ENCODE data around the gene CCDC54. TPM values are rescaled to one million over a fixed set of nuclear protein-coding genes. Genes with fewer than 3 reads are reported as not detected.
A peak's percentile ranks its signal among the peaks of the same experiment; 100 is the strongest.

Gene CCDC54
- total RNA-seq, 1 experiment from 2014 or later = not detected

DNA sequence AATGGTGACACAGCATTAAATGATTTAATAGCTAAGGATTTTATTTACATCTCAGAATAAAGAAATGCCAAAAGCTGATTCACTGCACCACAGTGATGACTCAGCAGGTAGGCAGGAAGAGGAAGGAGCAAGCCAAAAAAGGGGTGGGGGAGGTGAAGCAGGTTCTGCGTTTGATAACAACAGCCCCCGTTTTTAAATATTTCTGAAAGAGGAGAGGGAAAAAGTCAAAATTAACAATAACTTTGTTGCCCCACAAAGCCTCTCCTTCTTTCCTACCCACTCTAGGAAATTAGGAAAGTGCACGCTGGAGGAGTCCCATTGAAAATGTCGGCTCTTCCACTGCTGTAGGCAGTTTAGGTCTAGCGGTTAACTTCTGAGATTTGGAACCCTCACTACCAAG lies 9.9 kb upstream of the CCDC54 start:
- TF ChIP-seq CBFB (CRISPR knock-in tag; IDR thresholded peaks at IDR 0.05; ENCODE audit: low read depth) (no peak), NFE2L1 (CRISPR knock-in tag; IDR thresholded peaks at IDR 0.05) (peak; percentile 81)
- peak; percentile 43; the same call in 1 of the 2 replicates for ATAC-seq
- H3K27me3 Mint-ChIP-seq (ENCODE audit: low read depth) = no peaks in the 10 kb centered on the region
- H3K4me3 Mint-ChIP-seq = no peak overlapping the region
- no peaks in the 10 kb centered on the region; the same call in 1 of the 2 replicates for H3K36me3 Mint-ChIP-seq
- CTCF ChIA-PET = no interaction called here
- DNase-seq (ENCODE audit: low spot score) = no peak
- H3K27ac Mint-ChIP-seq = 0 out of 2 replicates have a peak overlapping the region, but pooled peaks have one; percentile 9
- POLR2A ChIA-PET = no interaction called here
- peaks cover 17% of the 10 kb centered on the region for H3K9me3 Mint-ChIP-seq
- peaks cover 50% of the 10 kb centered on the region for H3K4me1 Mint-ChIP-seq

DNA sequence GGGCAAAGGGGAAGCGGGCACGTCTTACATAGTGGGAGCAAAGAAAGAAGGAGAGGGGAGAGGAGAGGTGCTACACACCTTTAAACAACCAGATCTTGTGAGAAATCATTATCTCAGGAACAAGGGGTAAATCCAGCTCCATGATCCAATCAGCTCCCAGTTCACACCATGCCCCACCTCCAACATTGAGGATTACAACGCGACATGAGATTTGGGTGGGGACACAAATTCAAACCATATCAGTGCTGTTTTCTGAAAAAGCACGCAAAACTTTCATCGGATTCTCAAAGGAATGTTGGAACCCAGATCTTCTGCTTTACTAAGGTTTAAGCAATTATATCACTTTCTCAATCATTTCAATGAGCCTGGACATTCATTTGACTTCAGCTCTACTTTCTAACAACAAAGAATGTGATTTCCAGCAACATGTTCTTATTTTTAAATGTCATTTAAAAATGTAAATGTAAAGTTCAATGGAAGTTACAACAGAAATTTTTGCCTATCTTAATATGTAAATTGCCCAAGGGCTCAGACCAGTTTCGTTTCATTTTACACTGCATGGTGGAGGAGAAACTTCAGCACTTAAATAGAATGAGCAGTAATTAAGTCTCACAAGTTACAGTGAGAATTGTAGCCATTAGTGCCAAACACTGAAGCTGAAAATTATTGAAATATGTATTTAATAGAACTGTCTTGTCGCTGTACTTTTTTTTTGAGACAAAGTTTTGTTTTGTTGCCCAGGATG lies 8.4 kb upstream of the CCDC54 start:
- POLR2A ChIA-PET = no interaction called here
- H3K4me3 Mint-ChIP-seq = no peak overlapping the region
- peaks cover 13% of the 10 kb centered on the region for H3K9me3 Mint-ChIP-seq
- no peak for DNase-seq (ENCODE audit: low spot score)
- no peaks in the 10 kb centered on the region; the same call in 1 of the 2 replicates for H3K36me3 Mint-ChIP-seq
- no peak overlapping the region for H3K27ac Mint-ChIP-seq
- CTCF ChIA-PET = no interaction called here
- TF ChIP-seq RORB (CRISPR knock-in tag; IDR thresholded peaks at IDR 0.05) = no peak
- TF ChIP-seq NR1H2 (CRISPR knock-in tag; IDR thresholded peaks at IDR 0.05) = no peak
- TF ChIP-seq CREB1 (CRISPR knock-in tag; IDR thresholded peaks at IDR 0.05) = no peak
- TF ChIP-seq ESRRA (CRISPR knock-in tag; IDR thresholded peaks at IDR 0.05; ENCODE audit: borderline replicate concordance) = no peak
- no peak for TF ChIP-seq MYBL2 (CRISPR knock-in tag; IDR thresholded peaks at IDR 0.05)
- TF ChIP-seq ZNF416 (CRISPR knock-in tag; IDR thresholded peaks at IDR 0.05) = no peak
- no peaks in the 10 kb centered on the region for H3K27me3 Mint-ChIP-seq (ENCODE audit: low read depth)
- H3K4me1 Mint-ChIP-seq = peaks cover 59% of the 10 kb centered on the region
- no peak for ATAC-seq

DNA sequence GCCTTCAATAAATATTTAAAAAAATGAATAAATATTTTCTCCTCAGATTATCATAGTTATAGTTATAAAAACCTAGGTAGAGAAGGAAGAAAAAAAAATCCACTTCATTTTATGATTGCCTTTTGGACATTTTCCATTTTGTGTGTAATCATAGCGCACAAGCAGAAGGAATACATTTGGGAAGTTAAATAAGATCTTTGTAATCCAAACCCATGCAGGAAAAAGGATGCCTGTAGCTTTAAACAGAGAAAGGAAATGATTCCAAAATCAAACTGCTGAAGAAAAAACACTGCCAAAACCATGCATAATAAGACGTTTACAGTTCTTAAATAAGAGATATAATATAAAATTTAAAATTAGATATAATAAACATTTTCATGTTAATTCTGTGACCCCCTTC lies 7.4 kb upstream of the CCDC54 start:
- no peaks in the 10 kb centered on the region; the same call in 1 of the 2 replicates for H3K36me3 Mint-ChIP-seq
- TF ChIP-seq, protein P1, sequence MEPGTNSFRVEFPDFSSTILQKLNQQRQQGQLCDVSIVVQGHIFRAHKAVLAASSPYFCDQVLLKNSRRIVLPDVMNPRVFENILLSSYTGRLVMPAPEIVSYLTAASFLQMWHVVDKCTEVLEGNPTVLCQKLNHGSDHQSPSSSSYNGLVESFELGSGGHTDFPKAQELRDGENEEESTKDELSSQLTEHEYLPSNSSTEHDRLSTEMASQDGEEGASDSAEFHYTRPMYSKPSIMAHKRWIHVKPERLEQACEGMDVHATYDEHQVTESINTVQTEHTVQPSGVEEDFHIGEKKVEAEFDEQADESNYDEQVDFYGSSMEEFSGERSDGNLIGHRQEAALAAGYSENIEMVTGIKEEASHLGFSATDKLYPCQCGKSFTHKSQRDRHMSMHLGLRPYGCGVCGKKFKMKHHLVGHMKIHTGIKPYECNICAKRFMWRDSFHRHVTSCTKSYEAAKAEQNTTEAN (CRISPR knock-in tag; IDR thresholded peaks at IDR 0.05) = no peak
- TF ChIP-seq FOXP1 (CRISPR knock-in tag; IDR thresholded peaks at IDR 0.05; ENCODE audit: borderline replicate concordance) (no peak), ESRRA (CRISPR knock-in tag; IDR thresholded peaks at IDR 0.05; ENCODE audit: borderline replicate concordance) (no peak), NR2C2 (CRISPR knock-in tag; IDR thresholded peaks at IDR 0.05) (no peak), NR3C1 (CRISPR knock-in tag; conservative IDR thresholded peaks at IDR 0.05; ENCODE audit: low read depth) (no peak), ZNF396 (CRISPR knock-in tag; IDR thresholded peaks at IDR 0.05; ENCODE audit: borderline replicate concordance) (no peak), NFYB (CRISPR knock-in tag; conservative IDR thresholded peaks at IDR 0.05; ENCODE audit: low read depth) (no peak), ZNF219 (CRISPR knock-in tag; IDR thresholded peaks at IDR 0.05; ENCODE audit: borderline replicate concordance) (no peak), CREM (CRISPR knock-in tag; IDR thresholded peaks at IDR 0.05) (no peak)
- TF ChIP-seq, protein P2, sequence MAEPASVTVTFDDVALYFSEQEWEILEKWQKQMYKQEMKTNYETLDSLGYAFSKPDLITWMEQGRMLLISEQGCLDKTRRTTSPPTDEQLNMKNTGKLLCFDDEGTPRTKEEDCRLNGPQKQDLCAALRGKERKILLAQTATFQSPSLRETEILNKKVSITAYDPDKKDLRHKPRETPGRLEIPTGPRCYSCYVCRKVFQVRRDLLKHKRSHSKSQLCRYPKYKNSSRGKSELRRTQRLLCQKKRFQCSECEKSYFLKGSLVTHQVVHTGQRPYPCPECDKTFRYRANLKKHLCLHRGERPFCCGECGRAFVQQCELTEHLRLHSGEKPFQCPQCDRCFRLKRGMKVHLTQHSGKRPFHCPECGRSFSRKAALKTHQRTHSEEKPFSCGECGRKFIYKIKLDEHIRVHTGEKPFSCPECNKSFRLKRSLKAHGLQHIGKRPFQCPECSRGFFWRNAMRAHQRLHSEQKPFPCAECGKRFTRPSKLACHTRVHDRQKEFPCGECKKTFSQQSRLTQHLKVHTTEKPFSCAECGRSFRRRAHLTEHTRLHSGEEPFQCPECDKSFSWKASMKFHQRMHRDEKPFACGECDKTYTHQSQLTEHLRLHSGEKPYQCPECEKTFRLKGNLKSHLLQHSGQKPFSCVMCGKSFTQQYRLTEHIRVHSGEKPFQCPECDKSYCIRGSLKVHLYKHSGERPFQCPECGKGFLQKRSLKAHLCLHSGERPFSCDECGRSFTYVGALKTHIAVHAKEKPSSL (CRISPR knock-in tag; conservative IDR thresholded peaks at IDR 0.05) = no peak
- TF ChIP-seq, protein P3, sequence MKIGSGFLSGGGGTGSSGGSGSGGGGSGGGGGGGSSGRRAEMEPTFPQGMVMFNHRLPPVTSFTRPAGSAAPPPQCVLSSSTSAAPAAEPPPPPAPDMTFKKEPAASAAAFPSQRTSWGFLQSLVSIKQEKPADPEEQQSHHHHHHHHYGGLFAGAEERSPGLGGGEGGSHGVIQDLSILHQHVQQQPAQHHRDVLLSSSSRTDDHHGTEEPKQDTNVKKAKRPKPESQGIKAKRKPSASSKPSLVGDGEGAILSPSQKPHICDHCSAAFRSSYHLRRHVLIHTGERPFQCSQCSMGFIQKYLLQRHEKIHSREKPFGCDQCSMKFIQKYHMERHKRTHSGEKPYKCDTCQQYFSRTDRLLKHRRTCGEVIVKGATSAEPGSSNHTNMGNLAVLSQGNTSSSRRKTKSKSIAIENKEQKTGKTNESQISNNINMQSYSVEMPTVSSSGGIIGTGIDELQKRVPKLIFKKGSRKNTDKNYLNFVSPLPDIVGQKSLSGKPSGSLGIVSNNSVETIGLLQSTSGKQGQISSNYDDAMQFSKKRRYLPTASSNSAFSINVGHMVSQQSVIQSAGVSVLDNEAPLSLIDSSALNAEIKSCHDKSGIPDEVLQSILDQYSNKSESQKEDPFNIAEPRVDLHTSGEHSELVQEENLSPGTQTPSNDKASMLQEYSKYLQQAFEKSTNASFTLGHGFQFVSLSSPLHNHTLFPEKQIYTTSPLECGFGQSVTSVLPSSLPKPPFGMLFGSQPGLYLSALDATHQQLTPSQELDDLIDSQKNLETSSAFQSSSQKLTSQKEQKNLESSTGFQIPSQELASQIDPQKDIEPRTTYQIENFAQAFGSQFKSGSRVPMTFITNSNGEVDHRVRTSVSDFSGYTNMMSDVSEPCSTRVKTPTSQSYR (CRISPR knock-in tag; IDR thresholded peaks at IDR 0.05) = no peak
- TF ChIP-seq, protein P4, sequence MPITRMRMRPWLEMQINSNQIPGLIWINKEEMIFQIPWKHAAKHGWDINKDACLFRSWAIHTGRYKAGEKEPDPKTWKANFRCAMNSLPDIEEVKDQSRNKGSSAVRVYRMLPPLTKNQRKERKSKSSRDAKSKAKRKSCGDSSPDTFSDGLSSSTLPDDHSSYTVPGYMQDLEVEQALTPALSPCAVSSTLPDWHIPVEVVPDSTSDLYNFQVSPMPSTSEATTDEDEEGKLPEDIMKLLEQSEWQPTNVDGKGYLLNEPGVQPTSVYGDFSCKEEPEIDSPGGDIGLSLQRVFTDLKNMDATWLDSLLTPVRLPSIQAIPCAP (CRISPR knock-in tag; IDR thresholded peaks at IDR 0.05) = no peak
- TF ChIP-seq, protein P5, sequence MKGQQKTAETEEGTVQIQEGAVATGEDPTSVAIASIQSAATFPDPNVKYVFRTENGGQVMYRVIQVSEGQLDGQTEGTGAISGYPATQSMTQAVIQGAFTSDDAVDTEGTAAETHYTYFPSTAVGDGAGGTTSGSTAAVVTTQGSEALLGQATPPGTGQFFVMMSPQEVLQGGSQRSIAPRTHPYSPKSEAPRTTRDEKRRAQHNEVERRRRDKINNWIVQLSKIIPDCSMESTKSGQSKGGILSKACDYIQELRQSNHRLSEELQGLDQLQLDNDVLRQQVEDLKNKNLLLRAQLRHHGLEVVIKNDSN (CRISPR knock-in tag; IDR thresholded peaks at IDR 0.05) = no peak
- peaks cover 13% of the 10 kb centered on the region for H3K9me3 Mint-ChIP-seq
- no peak overlapping the region for H3K4me3 Mint-ChIP-seq
- H3K27ac Mint-ChIP-seq = no peak overlapping the region
- ChIA-PET POLR2A (no interaction called here), CTCF (no interaction called here)
- H3K4me1 Mint-ChIP-seq = peaks cover 62% of the 10 kb centered on the region
- DNase-seq (ENCODE audit: low spot score) (no peak), ATAC-seq (no peak)
- H3K27me3 Mint-ChIP-seq (ENCODE audit: low read depth) = no peaks in the 10 kb centered on the region
